DOHH2 (cell line): Measurements from ENCODE around the gene IL1RN.

ENCODE experiments used
- CTCF ChIP-seq: fragments of 200-600 bp; sonication (generic); IDR thresholded peaks from one replicate; pipeline ENCODE4 v1.5.1; 2014; ENCODE audit warnings: antibody characterized with exemption, mild to moderate bottlenecking, low read depth, low read length; ENCODE audit not compliant: poor library complexity, severe bottlenecking
- EZH2phosphoT487 ChIP-seq: fragments of 200-600 bp; sonication (generic); IDR thresholded peaks from 2 replicates; pipeline ENCODE4 v1.6.1; 2017; ENCODE audit warnings: borderline replicate concordance, mild to moderate bottlenecking, antibody characterized with exemption, low read length, moderate library complexity, mixed read lengths

GRCh38 chr2:113180131-113180946 lies 52.9 kb downstream of the IL1RN start:
- TF ChIP-seq CTCF (no peak), EZH2phosphoT487 (no peak)
